WTC11 (cell line): ENCODE results near the gene DDIAS.

Experiments used
- ATF1 ChIP-seq: sonication (generic); formaldehyde crosslinking; IDR thresholded peaks from 2 replicates; pipeline ENCODE4 v1.8.1; 2023; ENCODE audit warnings: mild to moderate bottlenecking, moderate library complexity, missing genetic modification reagents
- CREB1 ChIP-seq: sonication (generic); formaldehyde crosslinking; IDR thresholded peaks from 2 replicates; pipeline ENCODE4 v1.8.0; 2023; ENCODE audit warnings: mild to moderate bottlenecking, missing genetic modification reagents
- GRHL2 ChIP-seq: fragments of 250-450 bp; sonication (Bioruptor Pico); IDR thresholded peaks from 2 replicates; pipeline ENCODE4 v1.8.0; 2022; ENCODE audit warnings: mild to moderate bottlenecking, moderate library complexity; ENCODE audit not compliant: insufficient replicate concordance, severe bottlenecking
- IRF2 ChIP-seq: sonication (generic); formaldehyde crosslinking; IDR thresholded peaks from 2 replicates; pipeline ENCODE4 v1.8.0; 2022; ENCODE audit warnings: low read depth, missing genetic modification reagents, borderline replicate concordance
- JUN ChIP-seq: sonication (generic); formaldehyde crosslinking; IDR thresholded peaks from 2 replicates; pipeline ENCODE4 v1.8.0; 2023; ENCODE audit warnings: mild to moderate bottlenecking, missing genetic modification reagents
- MYBL2 ChIP-seq: sonication (generic); formaldehyde crosslinking; IDR thresholded peaks from 2 replicates; pipeline ENCODE4 v1.8.1; 2023; ENCODE audit warnings: mild to moderate bottlenecking, moderate library complexity, missing genetic modification reagents
- SMAD4 ChIP-seq: sonication (generic); formaldehyde crosslinking; IDR thresholded peaks from 2 replicates; pipeline ENCODE4 v1.8.0; 2022; ENCODE audit warnings: mild to moderate bottlenecking, missing genetic modification reagents
- SP1 ChIP-seq: sonication (generic); formaldehyde crosslinking; conservative IDR thresholded peaks from 2 replicates; pipeline ENCODE4 v1.8.1; 2022; ENCODE audit warnings: missing genetic modification reagents
- TF ChIP-seq, protein P1 (sequence below): fragments of 200-600 bp; IDR thresholded peaks from 2 replicates; pipeline ENCODE4 v1.8.0; 2022; ENCODE audit warnings: antibody characterized with exemption
- TF ChIP-seq, protein P2 (sequence below): sonication (generic); formaldehyde crosslinking; IDR thresholded peaks from 2 replicates; pipeline ENCODE4 v1.8.1; 2022; ENCODE audit warnings: mild to moderate bottlenecking, missing genetic modification reagents, moderate library complexity, borderline replicate concordance
- TF ChIP-seq, protein P3 (sequence below): sonication (generic); formaldehyde crosslinking; IDR thresholded peaks from 2 replicates; pipeline ENCODE4 v1.8.1; 2023; ENCODE audit warnings: mild to moderate bottlenecking, missing genetic modification reagents, borderline replicate concordance
- TF ChIP-seq, protein P4 (sequence below): sonication (generic); formaldehyde crosslinking; conservative IDR thresholded peaks from 2 replicates; pipeline ENCODE4 v1.8.1; 2023; ENCODE audit warnings: mild to moderate bottlenecking, low read depth, missing genetic modification reagents, moderate library complexity

DNA sequence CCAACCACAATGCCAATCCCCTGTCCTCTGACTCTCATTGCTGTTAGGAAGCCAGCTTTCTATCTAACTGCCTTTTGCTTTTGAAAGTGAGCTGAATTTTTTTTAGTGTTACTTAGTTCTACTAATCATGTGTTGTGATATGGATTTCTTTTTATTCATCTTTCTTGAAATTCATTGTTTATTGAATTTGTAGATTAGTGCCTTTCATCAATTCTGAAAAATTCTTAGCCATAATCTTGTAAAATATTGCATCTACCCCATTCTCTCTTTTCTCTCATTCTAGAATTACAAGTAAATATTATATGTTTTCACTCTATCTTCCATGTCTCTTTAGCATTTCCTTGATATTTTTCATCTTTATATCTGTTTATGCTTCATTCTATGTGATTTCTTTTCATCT is 47.8 kb downstream of the DDIAS start:
- TF ChIP-seq, protein P1, sequence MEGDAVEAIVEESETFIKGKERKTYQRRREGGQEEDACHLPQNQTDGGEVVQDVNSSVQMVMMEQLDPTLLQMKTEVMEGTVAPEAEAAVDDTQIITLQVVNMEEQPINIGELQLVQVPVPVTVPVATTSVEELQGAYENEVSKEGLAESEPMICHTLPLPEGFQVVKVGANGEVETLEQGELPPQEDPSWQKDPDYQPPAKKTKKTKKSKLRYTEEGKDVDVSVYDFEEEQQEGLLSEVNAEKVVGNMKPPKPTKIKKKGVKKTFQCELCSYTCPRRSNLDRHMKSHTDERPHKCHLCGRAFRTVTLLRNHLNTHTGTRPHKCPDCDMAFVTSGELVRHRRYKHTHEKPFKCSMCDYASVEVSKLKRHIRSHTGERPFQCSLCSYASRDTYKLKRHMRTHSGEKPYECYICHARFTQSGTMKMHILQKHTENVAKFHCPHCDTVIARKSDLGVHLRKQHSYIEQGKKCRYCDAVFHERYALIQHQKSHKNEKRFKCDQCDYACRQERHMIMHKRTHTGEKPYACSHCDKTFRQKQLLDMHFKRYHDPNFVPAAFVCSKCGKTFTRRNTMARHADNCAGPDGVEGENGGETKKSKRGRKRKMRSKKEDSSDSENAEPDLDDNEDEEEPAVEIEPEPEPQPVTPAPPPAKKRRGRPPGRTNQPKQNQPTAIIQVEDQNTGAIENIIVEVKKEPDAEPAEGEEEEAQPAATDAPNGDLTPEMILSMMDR: no peak
- no peak for TF ChIP-seq JUN (CRISPR knock-in tag)
- TF ChIP-seq MYBL2: no peak
- TF ChIP-seq, protein P2, sequence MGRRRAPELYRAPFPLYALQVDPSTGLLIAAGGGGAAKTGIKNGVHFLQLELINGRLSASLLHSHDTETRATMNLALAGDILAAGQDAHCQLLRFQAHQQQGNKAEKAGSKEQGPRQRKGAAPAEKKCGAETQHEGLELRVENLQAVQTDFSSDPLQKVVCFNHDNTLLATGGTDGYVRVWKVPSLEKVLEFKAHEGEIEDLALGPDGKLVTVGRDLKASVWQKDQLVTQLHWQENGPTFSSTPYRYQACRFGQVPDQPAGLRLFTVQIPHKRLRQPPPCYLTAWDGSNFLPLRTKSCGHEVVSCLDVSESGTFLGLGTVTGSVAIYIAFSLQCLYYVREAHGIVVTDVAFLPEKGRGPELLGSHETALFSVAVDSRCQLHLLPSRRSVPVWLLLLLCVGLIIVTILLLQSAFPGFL (CRISPR knock-in tag): no peak
- no peak for TF ChIP-seq ATF1 (CRISPR knock-in tag)
- TF ChIP-seq SP1: no peak
- no peak for TF ChIP-seq IRF2 (CRISPR knock-in tag)
- no peak for TF ChIP-seq CREB1
- TF ChIP-seq, protein P3, sequence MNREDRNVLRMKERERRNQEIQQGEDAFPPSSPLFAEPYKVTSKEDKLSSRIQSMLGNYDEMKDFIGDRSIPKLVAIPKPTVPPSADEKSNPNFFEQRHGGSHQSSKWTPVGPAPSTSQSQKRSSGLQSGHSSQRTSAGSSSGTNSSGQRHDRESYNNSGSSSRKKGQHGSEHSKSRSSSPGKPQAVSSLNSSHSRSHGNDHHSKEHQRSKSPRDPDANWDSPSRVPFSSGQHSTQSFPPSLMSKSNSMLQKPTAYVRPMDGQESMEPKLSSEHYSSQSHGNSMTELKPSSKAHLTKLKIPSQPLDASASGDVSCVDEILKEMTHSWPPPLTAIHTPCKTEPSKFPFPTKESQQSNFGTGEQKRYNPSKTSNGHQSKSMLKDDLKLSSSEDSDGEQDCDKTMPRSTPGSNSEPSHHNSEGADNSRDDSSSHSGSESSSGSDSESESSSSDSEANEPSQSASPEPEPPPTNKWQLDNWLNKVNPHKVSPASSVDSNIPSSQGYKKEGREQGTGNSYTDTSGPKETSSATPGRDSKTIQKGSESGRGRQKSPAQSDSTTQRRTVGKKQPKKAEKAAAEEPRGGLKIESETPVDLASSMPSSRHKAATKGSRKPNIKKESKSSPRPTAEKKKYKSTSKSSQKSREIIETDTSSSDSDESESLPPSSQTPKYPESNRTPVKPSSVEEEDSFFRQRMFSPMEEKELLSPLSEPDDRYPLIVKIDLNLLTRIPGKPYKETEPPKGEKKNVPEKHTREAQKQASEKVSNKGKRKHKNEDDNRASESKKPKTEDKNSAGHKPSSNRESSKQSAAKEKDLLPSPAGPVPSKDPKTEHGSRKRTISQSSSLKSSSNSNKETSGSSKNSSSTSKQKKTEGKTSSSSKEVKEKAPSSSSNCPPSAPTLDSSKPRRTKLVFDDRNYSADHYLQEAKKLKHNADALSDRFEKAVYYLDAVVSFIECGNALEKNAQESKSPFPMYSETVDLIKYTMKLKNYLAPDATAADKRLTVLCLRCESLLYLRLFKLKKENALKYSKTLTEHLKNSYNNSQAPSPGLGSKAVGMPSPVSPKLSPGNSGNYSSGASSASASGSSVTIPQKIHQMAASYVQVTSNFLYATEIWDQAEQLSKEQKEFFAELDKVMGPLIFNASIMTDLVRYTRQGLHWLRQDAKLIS (CRISPR knock-in tag): no peak
- TF ChIP-seq SMAD4 (CRISPR knock-in tag): no peak
- TF ChIP-seq, protein P4, sequence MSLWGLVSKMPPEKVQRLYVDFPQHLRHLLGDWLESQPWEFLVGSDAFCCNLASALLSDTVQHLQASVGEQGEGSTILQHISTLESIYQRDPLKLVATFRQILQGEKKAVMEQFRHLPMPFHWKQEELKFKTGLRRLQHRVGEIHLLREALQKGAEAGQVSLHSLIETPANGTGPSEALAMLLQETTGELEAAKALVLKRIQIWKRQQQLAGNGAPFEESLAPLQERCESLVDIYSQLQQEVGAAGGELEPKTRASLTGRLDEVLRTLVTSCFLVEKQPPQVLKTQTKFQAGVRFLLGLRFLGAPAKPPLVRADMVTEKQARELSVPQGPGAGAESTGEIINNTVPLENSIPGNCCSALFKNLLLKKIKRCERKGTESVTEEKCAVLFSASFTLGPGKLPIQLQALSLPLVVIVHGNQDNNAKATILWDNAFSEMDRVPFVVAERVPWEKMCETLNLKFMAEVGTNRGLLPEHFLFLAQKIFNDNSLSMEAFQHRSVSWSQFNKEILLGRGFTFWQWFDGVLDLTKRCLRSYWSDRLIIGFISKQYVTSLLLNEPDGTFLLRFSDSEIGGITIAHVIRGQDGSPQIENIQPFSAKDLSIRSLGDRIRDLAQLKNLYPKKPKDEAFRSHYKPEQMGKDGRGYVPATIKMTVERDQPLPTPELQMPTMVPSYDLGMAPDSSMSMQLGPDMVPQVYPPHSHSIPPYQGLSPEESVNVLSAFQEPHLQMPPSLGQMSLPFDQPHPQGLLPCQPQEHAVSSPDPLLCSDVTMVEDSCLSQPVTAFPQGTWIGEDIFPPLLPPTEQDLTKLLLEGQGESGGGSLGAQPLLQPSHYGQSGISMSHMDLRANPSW (CRISPR knock-in tag): no peak
- no peak for TF ChIP-seq GRHL2 (CRISPR knock-in tag)
